Neural progenitor cell (in vitro differentiated cells): ENCODE results near the gene FAM217A. TPM values are rescaled to one million over a fixed set of nuclear protein-coding genes. Genes with fewer than 3 reads are reported as not detected.

Source experiments
- DNase-seq: peaks from one replicate; pipeline ENCODE4 v3.0.0-alpha.2; 2016; ENCODE audit warnings: low spot score
- H2AFZ ChIP-seq: fragments of 200-600 bp; sonication (generic); replicated peaks from 2 replicates; pipeline ENCODE4 v1.6.1; 2016; ENCODE audit warnings: antibody characterized with exemption
- H3F3A ChIP-seq: fragments of 200-600 bp; sonication (generic); 2 replicates; pipeline ENCODE4 v1.6.1; 2016; ENCODE audit warnings: antibody characterized with exemption, low read depth
- H3K27ac ChIP-seq: fragments of 200-600 bp; sonication (generic); 2 replicates; pipeline ENCODE4 v1.5.1; 2016; ENCODE audit warnings: mild to moderate bottlenecking
- H3K27me3 ChIP-seq: fragments of 200-600 bp; sonication (generic); 2 replicates; pipeline ENCODE4 v1.6.1; 2016; ENCODE audit warnings: mild to moderate bottlenecking, moderate library complexity
- H3K36me3 ChIP-seq: fragments of 200-600 bp; sonication (generic); 2 replicates; pipeline ENCODE4 v1.5.1; 2016
- H3K4me1 ChIP-seq: fragments of 200-600 bp; sonication (generic); 2 replicates; pipeline ENCODE4 v1.6.1; 2016; ENCODE audit warnings: mixed run types
- H3K4me2 ChIP-seq: fragments of 200-600 bp; sonication (generic); 2 replicates; pipeline ENCODE4 v1.6.1; 2016
- H3K4me3 ChIP-seq: fragments of 200-600 bp; sonication (generic); 2 replicates; pipeline ENCODE4 v1.5.1; 2016
- H3K79me2 ChIP-seq: fragments of 200-600 bp; sonication (generic); 2 replicates; pipeline ENCODE4 v1.6.1; 2016; ENCODE audit warnings: low read depth
- H3K9ac ChIP-seq: fragments of 200-600 bp; sonication (generic); 2 replicates; pipeline ENCODE4 v1.6.1; 2016
- H3K9me3 ChIP-seq: fragments of 200-600 bp; sonication (generic); 2 replicates; pipeline ENCODE4 v1.5.1; 2016; ENCODE audit warnings: low read depth
- H4K20me1 ChIP-seq: fragments of 200-600 bp; sonication (generic); 2 replicates; pipeline ENCODE4 v1.6.1; 2016; ENCODE audit warnings: low read depth
- H3K27ac Mint-ChIP-seq: 3 replicates; pipeline ENCODE4 v1.8.0; 2021; ENCODE audit warnings: mixed read lengths
- H3K27me3 Mint-ChIP-seq: 2 replicates; pipeline ENCODE4 v1.8.0; 2022; ENCODE audit warnings: low read depth, mild to moderate bottlenecking, inconsistent platforms, moderate library complexity, mixed read lengths; ENCODE audit not compliant: insufficient read depth
- H3K36me3 Mint-ChIP-seq: 3 replicates; pipeline ENCODE4 v1.8.0; 2021; ENCODE audit warnings: mixed read lengths
- H3K4me1 Mint-ChIP-seq: 3 replicates; pipeline ENCODE4 v1.8.0; 2021; ENCODE audit warnings: mixed read lengths
- H3K4me3 Mint-ChIP-seq: 3 replicates; pipeline ENCODE4 v1.8.0; 2021; ENCODE audit warnings: mild to moderate bottlenecking, moderate library complexity, mixed read lengths
- H3K9me3 Mint-ChIP-seq: 3 replicates; pipeline ENCODE4 v1.8.0; 2020; ENCODE audit warnings: mixed read lengths
- CTCF ChIP-seq: fragments of 200-600 bp; sonication (generic); IDR thresholded peaks from 2 replicates; pipeline ENCODE4 v1.5.1; 2017; ENCODE audit warnings: antibody characterized with exemption, mild to moderate bottlenecking
- EZH2 ChIP-seq: fragments of 200-600 bp; sonication (generic); IDR thresholded peaks from 2 replicates; pipeline ENCODE4 v1.6.1; 2017; ENCODE audit warnings: antibody characterized with exemption, mild to moderate bottlenecking, moderate library complexity
- EZH2phosphoT487 ChIP-seq: fragments of 200-600 bp; sonication (generic); IDR thresholded peaks from 2 replicates; pipeline ENCODE4 v1.6.1; 2017; ENCODE audit warnings: antibody characterized with exemption
- total RNA-seq: library from RNA; depleted of rRNA; stranded (reverse); fragments of >200 nt; gene quantifications from 2 replicates; pipeline ENCODE4 v1.2.3, GENCODE V29; 2015; ENCODE audit warnings: low replicate concordance

Gene FAM217A
- total RNA-seq, 1 donor from 2014 or later: not detected

- H3K27me3 ChIP-seq: no peaks in the 10 kb centered on the region
- H3K27ac Mint-ChIP-seq: no peak overlapping the region
- TF ChIP-seq EZH2phosphoT487: no peak
- no peak for TF ChIP-seq CTCF
- TF ChIP-seq EZH2: no peak
- no peaks in the 10 kb centered on the region for H3K36me3 ChIP-seq
- H3K4me2 ChIP-seq: no peak overlapping the region
- H3K27ac ChIP-seq: no peak overlapping the region
- no peak overlapping the region for H3K4me3 Mint-ChIP-seq
- no peak overlapping the region for H3K9ac ChIP-seq
- no peaks in the 10 kb centered on the region for H3K9me3 ChIP-seq
- H3K4me3 ChIP-seq: no peak overlapping the region
- no peak overlapping the region for H2AFZ ChIP-seq
- H3K4me1 Mint-ChIP-seq: peaks cover 7% of the 10 kb centered on the region
- H3K79me2 ChIP-seq: no peaks in the 10 kb centered on the region
- no peaks in the 10 kb centered on the region for H3K9me3 Mint-ChIP-seq
- no peak for DNase-seq
- no peaks in the 10 kb centered on the region for H4K20me1 ChIP-seq
- peaks cover 8% of the 10 kb centered on the region for H3K4me1 ChIP-seq
- H3K27me3 Mint-ChIP-seq: peaks cover 2% of the 10 kb centered on the region
- no peaks in the 10 kb centered on the region for H3K36me3 Mint-ChIP-seq
- no peaks in the 10 kb centered on the region for H3F3A ChIP-seq
Measured at GRCh38 chr6:4088704-4089103, 9.8 kb upstream of the FAM217A start.

GRCh38 chr6:4085332-4085700 lies 6.4 kb upstream of the FAM217A start:
- Mint-ChIP-seq H3K27me3 (peaks cover 2% of the 10 kb centered on the region), H3K9me3 (no peaks in the 10 kb centered on the region), H3K4me1 (peaks cover 12% of the 10 kb centered on the region), H3K36me3 (no peaks in the 10 kb centered on the region), H3K27ac (no peak overlapping the region), H3K4me3 (no peak overlapping the region)
- DNase-seq: no peak
- H2AFZ ChIP-seq: no peak overlapping the region
- no peaks in the 10 kb centered on the region for H3K79me2 ChIP-seq
- H3F3A ChIP-seq: no peaks in the 10 kb centered on the region
- H3K27me3 ChIP-seq: no peaks in the 10 kb centered on the region
- no peaks in the 10 kb centered on the region for H4K20me1 ChIP-seq
- no peak overlapping the region for H3K4me2 ChIP-seq
- peaks cover 8% of the 10 kb centered on the region for H3K4me1 ChIP-seq
- H3K9ac ChIP-seq: no peak overlapping the region
- no peaks in the 10 kb centered on the region for H3K9me3 ChIP-seq
- no peak overlapping the region for H3K4me3 ChIP-seq
- TF ChIP-seq CTCF: no peak
- H3K36me3 ChIP-seq: no peaks in the 10 kb centered on the region
- no peak overlapping the region for H3K27ac ChIP-seq

GRCh38 chr6:4084444-4085331 lies 5.8 kb upstream of the FAM217A start:
- no peaks in the 10 kb centered on the region for H3K36me3 ChIP-seq
- Mint-ChIP-seq H3K4me3 (no peak overlapping the region), H3K4me1 (peaks cover 12% of the 10 kb centered on the region), H3K9me3 (peaks cover under 1% of the 10 kb centered on the region), H3K27ac (peak overlapping the region; percentile 55), H3K36me3 (no peaks in the 10 kb centered on the region), H3K27me3 (peaks cover 2% of the 10 kb centered on the region)
- no peak overlapping the region for H3K27ac ChIP-seq
- no peaks in the 10 kb centered on the region for H3F3A ChIP-seq
- TF ChIP-seq EZH2: no peak
- TF ChIP-seq EZH2phosphoT487: no peak
- TF ChIP-seq CTCF: no peak
- H3K4me2 ChIP-seq: no peak overlapping the region
- no peak overlapping the region for H2AFZ ChIP-seq
- no peak for DNase-seq
- peaks cover 8% of the 10 kb centered on the region for H3K4me1 ChIP-seq
- no peaks in the 10 kb centered on the region for H3K27me3 ChIP-seq
- H3K79me2 ChIP-seq: no peaks in the 10 kb centered on the region
- H3K9me3 ChIP-seq: no peaks in the 10 kb centered on the region
- H4K20me1 ChIP-seq: no peaks in the 10 kb centered on the region
- no peak overlapping the region for H3K4me3 ChIP-seq
- no peak overlapping the region for H3K9ac ChIP-seq
